Subcutaneous adipose tissue (tissue), 4 donors: ENCODE data around the gene KRT82. TPM values are rescaled to one million over a fixed set of nuclear protein-coding genes. Genes with fewer than 3 reads are reported as not detected.

Source experiments
- total RNA-seq, 4 donors: library from RNA; depleted of rRNA; stranded (reverse); fragments of >200 nt; gene quantifications; one replicate each; pipeline ENCODE4 v1.1.0, GENCODE V29; 2016
- TF ChIP-seq, protein P1 (sequence below): fragments of 450-650 bp; IDR thresholded peaks from one replicate; pipeline ENCODE4 v1.5.1; 2016; ENCODE audit warnings: low read depth, mild to moderate bottlenecking, control low read depth, antibody characterized with exemption, moderate library complexity

The KRT82 gene
- total RNA-seq, 4 donors from 2014 or later = not detected

DNA sequence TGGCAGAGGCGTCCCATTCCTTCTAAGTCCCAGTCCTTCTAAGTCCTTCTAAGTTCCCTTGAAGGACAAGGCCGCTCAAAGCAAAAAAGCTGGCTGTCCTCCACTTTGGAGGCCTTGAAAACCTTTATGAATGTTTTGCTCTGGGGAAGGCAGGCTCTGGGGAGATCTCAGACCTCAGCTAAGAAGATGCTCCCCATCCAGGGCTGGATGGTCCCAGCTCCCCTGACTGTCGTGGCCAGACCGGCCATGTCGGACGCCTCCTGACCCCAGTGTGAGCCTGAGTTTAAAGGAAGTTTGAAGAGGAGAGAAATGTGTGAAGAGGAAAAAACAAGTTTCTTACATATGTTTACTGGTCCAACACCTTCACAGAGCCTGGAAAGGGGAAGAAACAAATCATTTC is 26.6 kb downstream of the KRT82 start:
- TF ChIP-seq, protein P1, sequence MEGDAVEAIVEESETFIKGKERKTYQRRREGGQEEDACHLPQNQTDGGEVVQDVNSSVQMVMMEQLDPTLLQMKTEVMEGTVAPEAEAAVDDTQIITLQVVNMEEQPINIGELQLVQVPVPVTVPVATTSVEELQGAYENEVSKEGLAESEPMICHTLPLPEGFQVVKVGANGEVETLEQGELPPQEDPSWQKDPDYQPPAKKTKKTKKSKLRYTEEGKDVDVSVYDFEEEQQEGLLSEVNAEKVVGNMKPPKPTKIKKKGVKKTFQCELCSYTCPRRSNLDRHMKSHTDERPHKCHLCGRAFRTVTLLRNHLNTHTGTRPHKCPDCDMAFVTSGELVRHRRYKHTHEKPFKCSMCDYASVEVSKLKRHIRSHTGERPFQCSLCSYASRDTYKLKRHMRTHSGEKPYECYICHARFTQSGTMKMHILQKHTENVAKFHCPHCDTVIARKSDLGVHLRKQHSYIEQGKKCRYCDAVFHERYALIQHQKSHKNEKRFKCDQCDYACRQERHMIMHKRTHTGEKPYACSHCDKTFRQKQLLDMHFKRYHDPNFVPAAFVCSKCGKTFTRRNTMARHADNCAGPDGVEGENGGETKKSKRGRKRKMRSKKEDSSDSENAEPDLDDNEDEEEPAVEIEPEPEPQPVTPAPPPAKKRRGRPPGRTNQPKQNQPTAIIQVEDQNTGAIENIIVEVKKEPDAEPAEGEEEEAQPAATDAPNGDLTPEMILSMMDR = no peak

DNA sequence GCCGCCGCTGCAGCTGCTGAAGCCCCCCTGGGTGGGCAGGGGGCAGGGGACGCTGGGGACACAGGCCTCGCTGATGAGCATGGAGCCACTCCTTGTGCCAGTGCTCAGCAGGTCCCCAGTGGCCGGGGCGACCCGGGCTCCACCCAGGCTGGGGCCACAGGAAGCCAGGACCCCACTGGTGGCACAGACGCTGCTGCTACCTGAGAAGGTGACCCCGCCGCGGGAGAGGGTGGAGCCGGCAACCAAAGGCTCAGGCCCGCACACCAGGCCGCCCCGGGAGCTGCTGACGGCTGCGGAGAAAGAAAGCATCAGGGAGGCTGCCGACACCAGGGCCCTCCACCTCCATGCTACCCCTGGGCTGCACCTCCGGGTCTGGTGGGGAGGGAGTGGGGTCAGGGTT is 28.0 kb downstream of the KRT82 start:
- TF ChIP-seq, protein P1 = no peak

DNA sequence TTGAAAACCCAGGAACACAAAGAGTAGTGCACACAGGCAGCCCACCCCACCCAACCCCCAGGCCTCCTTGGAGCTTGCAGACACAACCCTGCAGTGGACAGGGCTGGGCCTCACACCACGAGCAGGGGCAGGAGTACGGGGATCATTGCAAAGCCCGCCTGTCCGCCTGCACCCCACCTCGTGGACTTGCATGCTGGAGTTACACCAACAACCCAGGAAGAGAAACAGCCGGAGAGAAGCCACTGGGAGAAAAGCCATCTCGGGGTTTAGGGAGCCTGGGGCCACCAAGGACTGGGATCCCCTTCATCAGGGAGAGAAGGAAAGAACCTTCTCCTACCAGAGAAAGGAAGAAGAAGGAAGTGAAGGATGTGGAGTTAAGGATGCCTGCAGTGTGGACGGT is 28.9 kb downstream of the KRT82 start:
- TF ChIP-seq, protein P1 = no peak

DNA sequence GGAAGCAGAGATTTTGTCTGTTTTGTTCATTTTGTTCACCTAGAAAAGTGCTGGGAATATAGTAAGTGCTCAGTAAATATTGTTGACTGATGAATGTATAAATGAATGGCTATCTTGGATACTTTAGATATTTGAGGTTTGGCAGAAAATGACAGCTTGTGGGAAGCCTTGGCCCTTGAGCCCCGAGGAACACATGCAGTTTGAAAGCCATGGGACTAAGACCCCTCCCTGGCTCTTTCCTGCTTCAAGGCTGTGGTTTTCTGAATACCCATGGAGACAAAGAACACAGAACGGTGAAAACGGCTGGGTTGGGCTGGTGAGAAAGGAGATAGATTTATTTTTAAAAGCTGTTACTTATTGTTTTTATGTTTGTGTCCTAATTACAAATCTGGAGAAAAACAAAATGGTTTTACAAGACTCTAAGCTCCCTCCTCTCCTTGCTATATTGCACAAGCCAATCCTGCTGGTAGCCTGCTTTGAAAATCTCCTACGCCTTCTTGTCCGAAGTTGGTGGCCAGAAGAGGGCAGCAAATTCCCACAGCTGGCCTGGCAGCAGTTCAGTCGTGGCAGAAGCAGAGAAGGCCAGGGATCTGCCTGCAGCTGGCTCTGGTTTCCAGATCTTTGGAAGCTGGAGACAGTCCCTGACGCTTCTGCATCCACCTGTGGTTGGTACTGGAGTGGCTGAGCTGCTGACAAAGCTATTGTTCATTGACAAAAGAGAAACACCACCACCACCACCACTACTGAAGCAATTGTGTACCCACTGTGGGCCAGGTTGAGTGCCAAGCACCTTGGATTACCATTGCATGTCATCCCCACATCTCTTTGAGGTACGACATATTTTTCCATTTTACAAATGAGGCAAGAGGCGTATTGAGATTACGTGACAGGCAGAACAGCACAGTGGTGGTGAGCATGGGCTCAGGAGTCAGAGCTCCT is 33.6 kb downstream of the KRT82 start:
- TF ChIP-seq, protein P1 = no peak

DNA sequence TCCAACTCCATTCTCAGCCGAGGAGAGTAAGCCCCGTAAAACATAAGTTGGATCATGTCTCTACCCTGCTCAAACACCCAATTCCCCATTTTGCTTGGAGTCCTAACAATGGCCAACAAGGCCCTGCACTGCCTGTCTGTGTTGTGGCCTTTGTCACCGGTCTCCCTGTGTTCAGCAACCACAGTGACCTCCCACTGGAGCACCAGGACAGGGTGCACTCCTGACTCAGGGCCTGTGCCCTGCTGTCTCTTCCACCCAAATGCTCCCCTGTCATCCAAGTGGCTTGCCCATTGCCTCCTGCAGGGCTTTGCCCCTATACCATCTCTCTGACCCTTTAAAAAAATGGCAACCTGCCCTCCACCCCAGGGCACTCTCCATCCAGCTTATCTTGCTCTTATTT is 34.4 kb downstream of the KRT82 start:
- TF ChIP-seq, protein P1 = no peak

DNA sequence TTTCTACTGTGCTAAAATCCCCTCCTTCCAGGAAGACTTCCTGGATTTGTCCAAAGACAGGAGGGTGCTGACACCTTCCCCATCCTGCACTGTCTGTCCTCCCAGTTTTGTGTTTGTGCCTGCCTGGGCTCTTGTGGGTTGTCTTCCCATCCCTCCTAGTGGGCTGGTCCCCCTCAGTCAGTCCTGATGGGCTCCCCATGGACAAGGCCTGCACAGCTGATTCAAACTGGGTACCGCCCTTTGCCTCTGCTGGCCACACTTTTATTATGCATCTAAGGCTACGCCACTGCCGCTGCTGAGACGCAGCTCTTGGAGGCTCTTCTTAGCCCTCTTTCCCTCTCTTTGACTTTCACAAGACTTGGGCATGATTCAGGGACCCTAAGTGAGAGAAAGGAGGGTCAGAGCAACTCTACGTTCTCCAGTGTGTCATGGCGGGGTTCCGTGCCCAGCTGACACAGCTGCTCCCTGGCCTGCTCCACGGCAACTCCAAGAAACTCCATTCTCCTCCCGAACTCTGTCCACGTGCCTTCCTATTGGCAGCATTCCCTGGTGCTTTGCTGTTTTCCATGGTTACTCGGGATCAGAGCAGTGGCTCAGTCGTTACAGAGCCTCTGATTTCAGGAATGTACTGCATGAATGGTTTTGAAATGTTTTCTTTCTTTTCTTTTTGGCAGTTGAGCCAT is 35.1 kb downstream of the KRT82 start:
- TF ChIP-seq, protein P1 = no peak

DNA sequence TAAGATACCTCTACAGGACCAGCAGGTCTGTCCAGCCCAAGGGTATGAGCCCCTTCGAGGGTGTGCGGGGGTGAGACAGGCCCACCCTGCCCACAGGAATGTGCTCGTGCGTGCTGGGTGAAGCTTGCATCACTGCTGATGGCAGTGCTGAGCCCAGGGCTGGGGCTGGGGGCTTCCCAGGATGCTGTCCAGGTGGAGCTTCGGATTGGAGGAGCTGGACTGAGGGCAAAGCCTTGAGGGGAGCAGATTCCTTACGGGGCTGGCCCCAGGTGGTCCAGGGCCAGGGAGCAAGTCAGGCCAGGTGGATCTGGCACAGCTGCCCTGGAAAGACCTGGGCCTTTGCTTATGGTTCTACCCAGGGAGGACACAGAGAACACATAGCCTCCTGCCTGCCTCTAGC is 36.3 kb downstream of the KRT82 start:
- TF ChIP-seq, protein P1 = no peak
